Tibial nerve (tissue), 4 donors: ENCODE measurements around the gene MYL10. TPM values are rescaled to one million over a fixed set of nuclear protein-coding genes. Genes with fewer than 3 reads are reported as not detected.

ENCODE experiments used
- DNase-seq, 2 donors: peaks; one replicate each; pipeline ENCODE4 v3.0.0-alpha.2; 2019; ENCODE audit warnings: low spot score in 2 of 2
- H3K27ac ChIP-seq, 4 donors: fragments of 200-600 bp; sonication (generic) in 3 of 4; one replicate each; pipeline ENCODE4 v1.5.1; 2017 to 2019; ENCODE audit warnings: mild to moderate bottlenecking in 1 of 4
- H3K27me3 ChIP-seq, 2 donors: fragments of 200-600 bp; sonication (generic) in 1 of 2; one replicate each; pipeline versions ENCODE4 v1.5.1 to v1.6.0; 2017 to 2019
- H3K36me3 ChIP-seq, 3 donors: fragments of 200-600 bp; sonication (generic); one replicate each; pipeline ENCODE4 v1.5.1; 2018 to 2019
- H3K4me1 ChIP-seq, 4 donors: fragments of 200-600 bp; sonication (generic) in 3 of 4; one replicate each; pipeline ENCODE4 v1.5.1; 2017 to 2019
- H3K4me3 ChIP-seq, 4 donors: fragments of 200-600 bp; sonication (generic) in 3 of 4; one replicate each; pipeline ENCODE4 v1.5.1; 2017 to 2019; ENCODE audit warnings: mild to moderate bottlenecking in 1 of 4, moderate library complexity in 1 of 4
- H3K9me3 ChIP-seq, 4 donors: fragments of 200-600 bp; sonication (generic) in 3 of 4; one replicate each; pipeline ENCODE4 v1.5.1; 2017 to 2019
- EP300 ChIP-seq, 2 donors: sonication (generic); formaldehyde crosslinking; IDR thresholded peaks; one replicate each; pipeline ENCODE4 v1.6.1; 2017; ENCODE audit warnings: antibody characterized with exemption in 2 of 2, mild to moderate bottlenecking in 1 of 2
- POLR2A ChIP-seq, 2 donors: fragments of 450-650 bp; IDR thresholded peaks; one replicate each; pipeline ENCODE4 v1.6.1; 2017; ENCODE audit warnings: antibody characterized with exemption in 2 of 2, mild to moderate bottlenecking in 2 of 2, moderate library complexity in 2 of 2
- WGBS, 2 donors: methylation state at CpG; one replicate each; pipeline ENCODE4 v1.1.5; 2018; 5-methylcytosine and 5-hydroxymethylcytosine counted together
- total RNA-seq, 4 donors: library from RNA; depleted of rRNA; stranded (reverse); fragments of >200 nt; gene quantifications; one replicate each; pipeline ENCODE4 v1.1.0, GENCODE V29; 2016
- TF ChIP-seq, protein P1 (sequence below), 5 experiments: fragments of 200-600 bp in 3 of 5; fragments of 450-650 bp in 2 of 5; sonication (generic) in 3 of 5; IDR thresholded peaks; one replicate each; pipeline ENCODE4 v1.5.1; 2016 to 2019; ENCODE audit warnings: antibody characterized with exemption in 5 of 5, mild to moderate bottlenecking in 3 of 5, moderate library complexity in 2 of 5

MYL10 gene
- total RNA-seq, 4 donors from 2014 or later = not detected

DNA sequence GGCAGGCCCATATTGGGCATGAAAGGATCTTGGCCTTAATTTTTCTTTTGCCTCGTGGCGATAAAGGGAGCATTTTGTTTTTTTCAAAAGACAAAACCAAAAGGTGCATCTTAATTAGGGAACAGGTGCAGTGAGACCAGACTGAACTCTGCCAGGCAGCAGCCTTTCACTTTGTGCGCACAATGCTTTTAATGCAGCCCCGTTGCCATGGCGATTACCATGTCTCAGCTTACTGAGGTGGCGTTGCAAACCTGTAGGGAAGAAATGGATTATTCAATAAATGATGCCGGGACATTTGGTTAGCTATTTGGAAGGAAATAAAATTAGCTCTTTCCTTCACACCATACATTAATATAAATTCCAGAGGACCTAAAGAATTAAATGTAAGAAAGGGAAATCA lies 61.9 kb downstream of the MYL10 start:
- Histone ChIP-seq H3K27me3 (peaks cover 0 to 27% of the 10 kb centered on the region in 2 donors), H3K36me3 (no peaks in the 10 kb centered on the region), H3K4me1 (no peaks in the 10 kb centered on the region), H3K4me3 (no peak overlapping the region), H3K9me3 (peaks cover 0 to 24% (median 0%) of the 10 kb centered on the region in 4 donors), H3K27ac (no peak overlapping the region)
- no peak for DNase-seq
- TF ChIP-seq POLR2A (IDR thresholded peaks at IDR 0.05) (no peak), EP300 (IDR thresholded peaks at IDR 0.05) (no peak)
- TF ChIP-seq, protein P1, sequence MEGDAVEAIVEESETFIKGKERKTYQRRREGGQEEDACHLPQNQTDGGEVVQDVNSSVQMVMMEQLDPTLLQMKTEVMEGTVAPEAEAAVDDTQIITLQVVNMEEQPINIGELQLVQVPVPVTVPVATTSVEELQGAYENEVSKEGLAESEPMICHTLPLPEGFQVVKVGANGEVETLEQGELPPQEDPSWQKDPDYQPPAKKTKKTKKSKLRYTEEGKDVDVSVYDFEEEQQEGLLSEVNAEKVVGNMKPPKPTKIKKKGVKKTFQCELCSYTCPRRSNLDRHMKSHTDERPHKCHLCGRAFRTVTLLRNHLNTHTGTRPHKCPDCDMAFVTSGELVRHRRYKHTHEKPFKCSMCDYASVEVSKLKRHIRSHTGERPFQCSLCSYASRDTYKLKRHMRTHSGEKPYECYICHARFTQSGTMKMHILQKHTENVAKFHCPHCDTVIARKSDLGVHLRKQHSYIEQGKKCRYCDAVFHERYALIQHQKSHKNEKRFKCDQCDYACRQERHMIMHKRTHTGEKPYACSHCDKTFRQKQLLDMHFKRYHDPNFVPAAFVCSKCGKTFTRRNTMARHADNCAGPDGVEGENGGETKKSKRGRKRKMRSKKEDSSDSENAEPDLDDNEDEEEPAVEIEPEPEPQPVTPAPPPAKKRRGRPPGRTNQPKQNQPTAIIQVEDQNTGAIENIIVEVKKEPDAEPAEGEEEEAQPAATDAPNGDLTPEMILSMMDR (IDR thresholded peaks at IDR 0.05) = no peak
- 85 to 87% methylated on average over 7 of the region's 7 CpGs for WGBS, 2 donors

DNA sequence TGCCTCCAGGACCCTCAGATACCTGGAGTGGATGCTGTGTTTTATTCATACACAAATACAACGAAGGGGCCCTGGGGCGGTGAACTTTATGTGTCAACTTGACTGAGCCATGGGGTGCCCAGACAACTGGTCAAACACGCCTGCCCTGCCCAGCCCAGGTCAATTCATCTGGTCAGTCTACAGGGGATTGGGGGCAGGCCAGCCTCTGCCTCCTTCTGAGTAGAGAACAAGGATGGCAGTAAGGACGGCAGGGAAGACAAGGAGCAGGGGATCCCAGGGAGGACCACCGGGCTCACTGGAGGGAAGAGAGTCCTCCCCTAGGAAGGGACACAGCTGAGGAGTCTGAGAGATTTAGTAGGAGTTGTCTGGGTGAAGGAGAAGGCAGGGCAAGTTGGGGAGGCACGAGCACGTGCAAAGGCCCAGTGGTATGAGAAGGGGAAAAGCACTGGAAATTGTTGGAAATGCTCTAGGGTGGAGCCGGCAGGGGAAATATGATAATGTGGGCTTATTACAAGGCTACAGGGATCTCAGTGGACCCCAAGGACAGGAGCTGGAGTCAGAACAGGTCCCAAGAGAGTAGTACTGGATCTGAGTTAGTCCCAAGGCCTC lies 63.4 kb downstream of the MYL10 start:
- H3K4me3 ChIP-seq = no peak overlapping the region
- WGBS, 2 donors = 76 to 85% methylated on average over 8 of the region's 8 CpGs
- no peak for DNase-seq
- no peaks in the 10 kb centered on the region for H3K36me3 ChIP-seq
- no peaks in the 10 kb centered on the region for H3K4me1 ChIP-seq
- H3K27ac ChIP-seq = no peak overlapping the region
- TF ChIP-seq EP300 (IDR thresholded peaks at IDR 0.05) = no peak
- TF ChIP-seq, protein P1 (IDR thresholded peaks at IDR 0.05) = no peak
- no peak for TF ChIP-seq POLR2A (IDR thresholded peaks at IDR 0.05)
- H3K9me3 ChIP-seq = peaks cover 0 to 12% (median 0%) of the 10 kb centered on the region in 4 donors
- peaks cover 0 to 29% of the 10 kb centered on the region in 2 donors for H3K27me3 ChIP-seq

DNA sequence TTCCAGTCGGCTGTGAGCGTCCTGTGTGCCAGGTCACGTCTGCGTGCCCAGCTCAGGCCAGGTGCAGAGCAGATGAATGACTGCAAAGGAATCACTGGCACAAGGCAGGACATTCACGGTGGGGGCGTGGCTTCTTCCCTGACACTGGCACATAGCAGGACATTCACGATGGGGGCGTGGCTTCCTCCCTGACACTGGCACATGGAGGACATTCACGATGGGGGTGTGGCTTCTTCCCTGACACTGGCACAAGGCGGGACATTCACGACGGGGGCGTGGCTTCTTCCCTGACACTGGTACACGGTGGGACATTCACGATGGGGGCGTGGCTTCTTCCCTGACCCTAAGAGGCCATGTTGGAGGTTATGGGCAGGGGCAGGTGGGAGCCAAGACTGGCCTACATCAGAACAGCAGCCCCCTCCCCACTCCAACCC lies 64.3 kb downstream of the MYL10 start:
- peaks cover 0 to 29% of the 10 kb centered on the region in 2 donors for H3K27me3 ChIP-seq
- H3K4me1 ChIP-seq = no peaks in the 10 kb centered on the region
- TF ChIP-seq, protein P1 (IDR thresholded peaks at IDR 0.05) = no peak
- TF ChIP-seq POLR2A (IDR thresholded peaks at IDR 0.05) = no peak
- TF ChIP-seq EP300 (IDR thresholded peaks at IDR 0.05) = no peak
- no peaks in the 10 kb centered on the region for H3K36me3 ChIP-seq
- no peak overlapping the region for H3K27ac ChIP-seq
- no peak overlapping the region for H3K4me3 ChIP-seq
- no peak for DNase-seq
- H3K9me3 ChIP-seq = peaks cover 0 to 4% (median 0%) of the 10 kb centered on the region in 4 donors
- 28 to 34% methylated on average over 15 of the region's 16 CpGs for WGBS, 2 donors

DNA sequence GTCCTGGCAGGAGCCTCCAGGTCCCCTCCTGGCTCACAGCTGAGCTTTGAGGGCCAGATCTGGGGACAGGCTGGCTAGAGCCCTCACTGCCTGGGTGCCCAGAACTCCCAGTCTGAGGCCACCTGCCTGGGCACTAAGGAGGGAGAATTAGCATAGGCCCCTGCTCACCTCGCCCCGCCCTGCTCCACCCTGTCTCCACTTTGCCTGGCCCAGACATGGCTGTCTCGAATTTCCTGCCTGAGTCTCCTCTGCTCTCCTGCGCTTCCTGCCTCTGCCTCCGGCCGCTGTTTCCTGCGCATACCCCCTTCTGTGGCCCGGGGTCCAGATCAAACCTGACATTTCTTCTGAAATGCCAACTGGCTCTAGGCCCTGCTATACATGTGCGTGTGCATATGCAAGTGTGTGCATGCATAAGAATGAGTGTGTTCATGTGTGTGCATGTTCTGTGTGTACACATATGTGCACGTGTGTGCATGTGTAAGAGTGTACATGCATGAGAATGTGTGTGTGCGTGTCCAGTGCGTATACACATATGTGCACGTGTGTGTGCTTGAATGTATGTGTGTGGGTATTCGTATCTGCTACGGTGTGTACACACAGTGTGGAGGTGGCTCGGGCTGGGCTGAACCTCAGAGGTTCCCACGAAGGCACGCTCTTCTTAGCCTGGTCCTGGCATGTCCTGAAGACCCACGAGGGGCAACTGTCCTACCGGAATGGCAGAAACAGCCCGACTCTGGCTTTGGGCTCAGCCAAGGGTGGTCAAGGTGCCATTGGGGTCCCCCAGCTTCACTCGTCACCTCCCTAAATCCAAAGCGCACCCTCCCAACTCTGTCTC lies 64.9 kb downstream of the MYL10 start:
- TF ChIP-seq, protein P1 (IDR thresholded peaks at IDR 0.05) = no peak
- no peak for TF ChIP-seq EP300 (IDR thresholded peaks at IDR 0.05)
- no peak for TF ChIP-seq POLR2A (IDR thresholded peaks at IDR 0.05)
- DNase-seq = no peak
- Histone ChIP-seq H3K4me3 (no peak overlapping the region), H3K27ac (no peak overlapping the region), H3K4me1 (no peaks in the 10 kb centered on the region), H3K36me3 (no peaks in the 10 kb centered on the region), H3K27me3 (peaks cover 0 to 29% of the 10 kb centered on the region in 2 donors), H3K9me3 (no peaks in the 10 kb centered on the region)
- 69 to 70% methylated on average over 22 of the region's 23 CpGs for WGBS, 2 donors

Other genes with a start within 250 kb of the MYL10 start
- gene CUX1, start 188.3 kb upstream of the MYL10 start, total RNA-seq = 100 to 1,000 TPM in 1 of 4 donors, 10 to 100 TPM in 3; 74.5 to 104 (median 84.3) TPM